GM12874 (cell line): ENCODE data around the gene ALK.

Source experiments
- CTCF ChIP-seq: IDR thresholded peaks from 2 replicates; pipeline ENCODE4 v1.5.1; 2011; ENCODE audit warnings: low read depth, mild to moderate bottlenecking, control low read depth, low read length, moderate library complexity; ENCODE audit not compliant: insufficient read depth

Gene ALK

GRCh38 chr2:29766191-29766590 is 155.2 kb downstream of the ALK start:
- TF ChIP-seq CTCF: no peak

- TF ChIP-seq CTCF: no peak
Measured at GRCh38 chr2:29765721-29766120, 155.7 kb downstream of the ALK start.

- TF ChIP-seq CTCF: no peak
Measured at GRCh38 chr2:29763371-29763770, 158.0 kb downstream of the ALK start.

- TF ChIP-seq CTCF: no peak
Measured at GRCh38 chr2:29762239-29762638, 159.1 kb downstream of the ALK start.

DNA sequence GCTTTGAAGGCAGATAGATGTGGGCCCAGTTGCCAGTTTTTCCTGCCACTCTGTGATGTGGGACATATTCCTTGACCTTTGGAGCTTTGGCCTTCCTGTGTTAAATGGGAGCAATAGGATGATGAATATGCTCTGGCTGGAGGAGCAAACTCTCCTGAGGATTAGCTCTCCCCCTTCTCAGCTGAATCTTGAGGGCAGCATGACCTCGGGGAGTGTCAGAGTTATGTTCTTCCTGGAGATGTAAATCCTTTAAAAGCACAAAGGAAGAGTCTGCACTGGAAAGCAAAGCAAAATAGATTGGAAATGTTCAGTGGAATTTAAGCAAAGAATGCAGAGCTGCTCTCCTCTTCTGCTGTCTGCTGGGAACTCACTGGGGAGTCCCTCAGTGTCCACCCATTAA is 160.1 kb downstream of the ALK start:
- no peak for TF ChIP-seq CTCF

- TF ChIP-seq CTCF: no peak
Measured at GRCh38 chr2:29760008-29760407, 161.4 kb downstream of the ALK start.

- TF ChIP-seq CTCF: no peak
Measured at GRCh38 chr2:29759360-29759759, 162.0 kb downstream of the ALK start.

DNA sequence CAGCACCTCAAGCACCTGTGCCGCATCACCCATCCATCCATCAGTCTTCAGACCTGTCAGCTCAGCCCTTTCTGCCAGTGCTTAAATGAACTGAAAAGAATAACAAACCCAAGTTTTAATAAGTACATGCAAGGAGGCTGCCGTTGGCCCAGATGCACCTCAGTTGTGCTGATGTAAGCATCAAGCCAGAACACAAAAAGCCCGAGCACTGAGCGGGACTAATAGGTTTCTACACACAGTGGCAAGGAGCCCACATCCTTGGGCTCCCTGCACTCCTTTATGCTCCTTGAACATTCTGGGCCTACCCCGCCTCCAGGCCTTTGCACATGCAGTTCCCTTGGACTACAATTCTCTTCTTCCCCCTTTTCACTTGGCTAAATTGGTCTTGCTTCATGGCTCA is 165.6 kb downstream of the ALK start:
- no peak for TF ChIP-seq CTCF
